Neural cell (in vitro differentiated cells): ENCODE data around the gene EREG. TPM values are rescaled to one million over a fixed set of nuclear protein-coding genes. Genes with fewer than 3 reads are reported as not detected.

Experiments used
- H2AFZ ChIP-seq: fragments of 200-600, 300-800 bp; sonication (generic), shearing (Covaris generic); 2 replicates; pipeline ENCODE4 v1.6.0; 2014; ENCODE audit warnings: low read depth, mild to moderate bottlenecking, antibody characterized with exemption, low read length, moderate library complexity
- H3F3A ChIP-seq: fragments of 200-600 bp; shearing (Covaris generic); 2 replicates; pipeline ENCODE4 v1.6.1; 2016; ENCODE audit warnings: mild to moderate bottlenecking, moderate library complexity, mixed read lengths, antibody characterized with exemption, low read length; ENCODE audit not compliant: insufficient read depth, poor library complexity, severe bottlenecking
- H3K27ac ChIP-seq: fragments of 200-600, 300-800 bp; sonication (generic), shearing (Covaris generic); 2 replicates; pipeline ENCODE4 v1.5.1; 2014; ENCODE audit warnings: mild to moderate bottlenecking, low read length, moderate library complexity
- H3K27me3 ChIP-seq: fragments of 300-800, 200-600 bp; sonication (generic), shearing (Covaris generic); 2 replicates; pipeline ENCODE4 v1.6.0; 2014; ENCODE audit warnings: mild to moderate bottlenecking, low read depth, low read length, moderate library complexity; ENCODE audit not compliant: insufficient read depth
- H3K36me3 ChIP-seq: fragments of 300-800, 200-600 bp; sonication (generic), shearing (Covaris generic); 2 replicates; pipeline ENCODE4 v1.5.1; 2014; ENCODE audit warnings: mild to moderate bottlenecking, antibody characterized with exemption, low read length, moderate library complexity; ENCODE audit not compliant: insufficient read depth
- H3K4me2 ChIP-seq: fragments of 300-800, 200-600 bp; sonication (generic), shearing (Covaris generic); 2 replicates; pipeline ENCODE4 v1.6.0; 2014; ENCODE audit warnings: mild to moderate bottlenecking, low read length
- H3K4me3 ChIP-seq: fragments of 300-800, 200-600 bp; sonication (generic), shearing (Covaris generic); 2 replicates; pipeline ENCODE4 v1.5.1; 2014; ENCODE audit warnings: mild to moderate bottlenecking, low read length, moderate library complexity
- H3K79me2 ChIP-seq: fragments of 200-600 bp; shearing (Covaris generic); replicated peaks from 2 replicates; pipeline ENCODE4 v1.6.0; 2014; ENCODE audit warnings: mild to moderate bottlenecking, low read length, moderate library complexity; ENCODE audit not compliant: insufficient read depth
- H3K9ac ChIP-seq: fragments of 300-800, 200-600 bp; sonication (generic), shearing (Covaris generic); 2 replicates; pipeline ENCODE4 v1.6.1; 2016; ENCODE audit warnings: mild to moderate bottlenecking, low read length, mixed read lengths
- H3K9me2 ChIP-seq: fragments of 200-600 bp; shearing (Covaris generic); 2 replicates; pipeline ENCODE4 v1.6.1; 2016; ENCODE audit warnings: mild to moderate bottlenecking, low read length, mixed read lengths; ENCODE audit not compliant: insufficient read depth
- H3K9me3 ChIP-seq: fragments of 200-600, 300-800 bp; sonication (generic), shearing (Covaris generic); 2 replicates; pipeline ENCODE4 v1.6.1; 2016; ENCODE audit warnings: mild to moderate bottlenecking, mixed run types, low read length, moderate library complexity, mixed read lengths
- H4K20me1 ChIP-seq: fragments of 200-600 bp; shearing (Covaris generic); 2 replicates; pipeline ENCODE4 v1.6.1; 2016; ENCODE audit warnings: mild to moderate bottlenecking, mixed run types; ENCODE audit not compliant: insufficient read depth
- EP300 ChIP-seq: fragments of 450-650 bp; conservative IDR thresholded peaks from 2 replicates; pipeline ENCODE4 v1.6.1; 2014; ENCODE audit warnings: antibody characterized with exemption, mild to moderate bottlenecking, moderate library complexity; ENCODE audit not compliant: poor library complexity, severe bottlenecking
- EZH2 ChIP-seq: fragments of 200-600, 300-800 bp; shearing (Covaris generic), sonication (generic); IDR thresholded peaks from 2 replicates; pipeline ENCODE4 v1.6.1; 2014; ENCODE audit warnings: antibody characterized with exemption, low read length, borderline replicate concordance, mild to moderate bottlenecking; ENCODE audit not compliant: insufficient read depth, poor library complexity, severe bottlenecking
- MXI1 ChIP-seq: fragments of 450-650 bp; conservative IDR thresholded peaks from 2 replicates; pipeline ENCODE4 v1.6.1; 2014; ENCODE audit warnings: antibody characterized with exemption, mild to moderate bottlenecking; ENCODE audit not compliant: poor library complexity, severe bottlenecking
- POLR2AphosphoS5 ChIP-seq: IDR thresholded peaks from 2 replicates; pipeline ENCODE4 v1.6.1; 2012
- RAD21 ChIP-seq: fragments of 450-650 bp; conservative IDR thresholded peaks from 2 replicates; pipeline ENCODE4 v1.6.1; 2014; ENCODE audit warnings: antibody characterized with exemption, mild to moderate bottlenecking, moderate library complexity
- SMC3 ChIP-seq: fragments of 450-650 bp; conservative IDR thresholded peaks from 2 replicates; pipeline ENCODE4 v1.6.1; 2014; ENCODE audit warnings: antibody characterized with exemption, mild to moderate bottlenecking, moderate library complexity; ENCODE audit not compliant: poor library complexity
- TAF1 ChIP-seq: IDR thresholded peaks from 2 replicates; pipeline ENCODE4 v1.6.1; 2012; ENCODE audit warnings: low read depth
- polyA plus RNA-seq: library from polyadenylated mRNA; depleted of rRNA; stranded (reverse); fragments of >200 nt; gene quantifications from 2 replicates; pipeline ENCODE4 v1.2.3, GENCODE V29; 2014
- TF ChIP-seq, protein P1 (sequence below): IDR thresholded peaks from 2 replicates; pipeline ENCODE4 v1.6.1; 2012; ENCODE audit warnings: borderline replicate concordance
- TF ChIP-seq, protein P2 (sequence below): fragments of 450-650 bp; IDR thresholded peaks from 2 replicates; pipeline ENCODE4 v1.5.1; 2014; ENCODE audit warnings: antibody characterized with exemption, mild to moderate bottlenecking, moderate library complexity; ENCODE audit not compliant: poor library complexity, severe bottlenecking

The EREG gene
- polyA plus RNA-seq, 1 donor from 2014 or later = not detected

- Histone ChIP-seq H3K4me2 (no peak overlapping the region), H3K9me3 (no peaks in the 10 kb centered on the region)
These were observed 42.9 kb downstream of the EREG start for GRCh38 chr4:74407891-74408290.

GRCh38 chr4:74408639-74409038 is 43.7 kb downstream of the EREG start:
- Histone ChIP-seq H3K9ac (no peak overlapping the region), H3K4me3 (no peak overlapping the region), H3F3A (no peaks in the 10 kb centered on the region), H3K27ac (no peak overlapping the region), H3K9me2 (no peaks in the 10 kb centered on the region), H3K79me2 (no peaks in the 10 kb centered on the region), H3K36me3 (no peaks in the 10 kb centered on the region), H2AFZ (no peak overlapping the region), H3K9me3 (no peaks in the 10 kb centered on the region), H3K27me3 (no peaks in the 10 kb centered on the region), H3K4me2 (no peak overlapping the region), H4K20me1 (no peaks in the 10 kb centered on the region)
- TF ChIP-seq POLR2AphosphoS5 (no peak), EZH2 (no peak), MXI1 (no peak), TAF1 (no peak), RAD21 (no peak), SMC3 (no peak), EP300 (no peak)
- TF ChIP-seq, protein P1, sequence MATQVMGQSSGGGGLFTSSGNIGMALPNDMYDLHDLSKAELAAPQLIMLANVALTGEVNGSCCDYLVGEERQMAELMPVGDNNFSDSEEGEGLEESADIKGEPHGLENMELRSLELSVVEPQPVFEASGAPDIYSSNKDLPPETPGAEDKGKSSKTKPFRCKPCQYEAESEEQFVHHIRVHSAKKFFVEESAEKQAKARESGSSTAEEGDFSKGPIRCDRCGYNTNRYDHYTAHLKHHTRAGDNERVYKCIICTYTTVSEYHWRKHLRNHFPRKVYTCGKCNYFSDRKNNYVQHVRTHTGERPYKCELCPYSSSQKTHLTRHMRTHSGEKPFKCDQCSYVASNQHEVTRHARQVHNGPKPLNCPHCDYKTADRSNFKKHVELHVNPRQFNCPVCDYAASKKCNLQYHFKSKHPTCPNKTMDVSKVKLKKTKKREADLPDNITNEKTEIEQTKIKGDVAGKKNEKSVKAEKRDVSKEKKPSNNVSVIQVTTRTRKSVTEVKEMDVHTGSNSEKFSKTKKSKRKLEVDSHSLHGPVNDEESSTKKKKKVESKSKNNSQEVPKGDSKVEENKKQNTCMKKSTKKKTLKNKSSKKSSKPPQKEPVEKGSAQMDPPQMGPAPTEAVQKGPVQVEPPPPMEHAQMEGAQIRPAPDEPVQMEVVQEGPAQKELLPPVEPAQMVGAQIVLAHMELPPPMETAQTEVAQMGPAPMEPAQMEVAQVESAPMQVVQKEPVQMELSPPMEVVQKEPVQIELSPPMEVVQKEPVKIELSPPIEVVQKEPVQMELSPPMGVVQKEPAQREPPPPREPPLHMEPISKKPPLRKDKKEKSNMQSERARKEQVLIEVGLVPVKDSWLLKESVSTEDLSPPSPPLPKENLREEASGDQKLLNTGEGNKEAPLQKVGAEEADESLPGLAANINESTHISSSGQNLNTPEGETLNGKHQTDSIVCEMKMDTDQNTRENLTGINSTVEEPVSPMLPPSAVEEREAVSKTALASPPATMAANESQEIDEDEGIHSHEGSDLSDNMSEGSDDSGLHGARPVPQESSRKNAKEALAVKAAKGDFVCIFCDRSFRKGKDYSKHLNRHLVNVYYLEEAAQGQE = no peak
- TF ChIP-seq, protein P2, sequence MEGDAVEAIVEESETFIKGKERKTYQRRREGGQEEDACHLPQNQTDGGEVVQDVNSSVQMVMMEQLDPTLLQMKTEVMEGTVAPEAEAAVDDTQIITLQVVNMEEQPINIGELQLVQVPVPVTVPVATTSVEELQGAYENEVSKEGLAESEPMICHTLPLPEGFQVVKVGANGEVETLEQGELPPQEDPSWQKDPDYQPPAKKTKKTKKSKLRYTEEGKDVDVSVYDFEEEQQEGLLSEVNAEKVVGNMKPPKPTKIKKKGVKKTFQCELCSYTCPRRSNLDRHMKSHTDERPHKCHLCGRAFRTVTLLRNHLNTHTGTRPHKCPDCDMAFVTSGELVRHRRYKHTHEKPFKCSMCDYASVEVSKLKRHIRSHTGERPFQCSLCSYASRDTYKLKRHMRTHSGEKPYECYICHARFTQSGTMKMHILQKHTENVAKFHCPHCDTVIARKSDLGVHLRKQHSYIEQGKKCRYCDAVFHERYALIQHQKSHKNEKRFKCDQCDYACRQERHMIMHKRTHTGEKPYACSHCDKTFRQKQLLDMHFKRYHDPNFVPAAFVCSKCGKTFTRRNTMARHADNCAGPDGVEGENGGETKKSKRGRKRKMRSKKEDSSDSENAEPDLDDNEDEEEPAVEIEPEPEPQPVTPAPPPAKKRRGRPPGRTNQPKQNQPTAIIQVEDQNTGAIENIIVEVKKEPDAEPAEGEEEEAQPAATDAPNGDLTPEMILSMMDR = no peak

More at GRCh38 chr4:74407891-74408290, 42.9 kb downstream of the EREG start:
- no peaks in the 10 kb centered on the region for H3F3A ChIP-seq
- H3K36me3 ChIP-seq = no peaks in the 10 kb centered on the region
- TF ChIP-seq, protein P2 = no peak
- TF ChIP-seq EP300 (no peak), MXI1 (no peak), RAD21 (no peak), POLR2AphosphoS5 (no peak)
- TF ChIP-seq, protein P1 = no peak
- no peaks in the 10 kb centered on the region for H3K9me2 ChIP-seq
- no peak overlapping the region for H2AFZ ChIP-seq
- no peak overlapping the region for H3K27ac ChIP-seq
- no peaks in the 10 kb centered on the region for H3K79me2 ChIP-seq
- H4K20me1 ChIP-seq = no peaks in the 10 kb centered on the region
- no peak overlapping the region for H3K4me3 ChIP-seq
- H3K9ac ChIP-seq = no peak overlapping the region
- H3K27me3 ChIP-seq = no peaks in the 10 kb centered on the region
